DOHH2 (cell line): Measurements from ENCODE around the gene DPH6.

Source experiments
- H3F3A ChIP-seq: fragments of 200-600 bp; sonication (generic), shearing (Covaris generic); 2 replicates; pipeline ENCODE4 v1.6.0; 2016; ENCODE audit warnings: antibody characterized with exemption, mild to moderate bottlenecking; ENCODE audit not compliant: control insufficient read depth, insufficient read depth
- H3K27ac ChIP-seq: fragments of 200-600 bp; sonication (generic); 2 replicates; pipeline ENCODE4 v1.5.1; 2014; ENCODE audit warnings: low read depth, mild to moderate bottlenecking, low read length, moderate library complexity
- H3K27me3 ChIP-seq: fragments of 200-600 bp; sonication (generic); 2 replicates; pipeline ENCODE4 v1.6.1; 2014; ENCODE audit warnings: mild to moderate bottlenecking, low read length, mixed read lengths; ENCODE audit not compliant: control insufficient read depth
- H3K36me3 ChIP-seq: fragments of 200-600 bp; sonication (generic); 2 replicates; pipeline ENCODE4 v1.6.1; 2014; ENCODE audit warnings: mild to moderate bottlenecking, low read length, moderate library complexity, mixed read lengths; ENCODE audit not compliant: control insufficient read depth
- H3K4me1 ChIP-seq: fragments of 200-600 bp; sonication (generic); 2 replicates; pipeline ENCODE4 v1.6.1; 2014; ENCODE audit warnings: mild to moderate bottlenecking, low read length, mixed read lengths; ENCODE audit not compliant: control insufficient read depth
- H3K4me2 ChIP-seq: fragments of 200-600 bp; sonication (generic); 2 replicates; pipeline ENCODE4 v1.6.0; 2014; ENCODE audit warnings: mild to moderate bottlenecking, low read length, moderate library complexity
- H3K4me3 ChIP-seq: fragments of 200-600 bp; sonication (generic); 2 replicates; pipeline ENCODE4 v1.5.1; 2014; ENCODE audit warnings: mild to moderate bottlenecking, low read length, mixed read lengths
- H3K79me2 ChIP-seq: fragments of 200-600 bp; sonication (generic); 2 replicates; pipeline ENCODE4 v1.6.1; 2014; ENCODE audit warnings: mild to moderate bottlenecking, low read length, mixed read lengths; ENCODE audit not compliant: control insufficient read depth
- H3K9me2 ChIP-seq: fragments of 200-600 bp; sonication (generic); replicated peaks from 2 replicates; pipeline ENCODE4 v1.6.1; 2014; ENCODE audit warnings: mild to moderate bottlenecking, low read length, mixed read lengths; ENCODE audit not compliant: control insufficient read depth
- H3K9me3 ChIP-seq: fragments of 200-600 bp; sonication (generic); 2 replicates; pipeline ENCODE4 v1.6.1; 2014; ENCODE audit warnings: antibody characterized with exemption, low read length, mixed read lengths; ENCODE audit not compliant: control insufficient read depth, insufficient read depth
- H4K20me1 ChIP-seq: fragments of 200-600 bp; sonication (generic); 2 replicates; pipeline ENCODE4 v1.6.0; 2014; ENCODE audit warnings: low read depth, mild to moderate bottlenecking, antibody characterized with exemption, low read length, moderate library complexity; ENCODE audit not compliant: control insufficient read depth, insufficient read depth
- CTCF ChIP-seq: fragments of 200-600 bp; sonication (generic); IDR thresholded peaks from one replicate; pipeline ENCODE4 v1.5.1; 2014; ENCODE audit warnings: antibody characterized with exemption, mild to moderate bottlenecking, low read depth, low read length; ENCODE audit not compliant: poor library complexity, severe bottlenecking
- EZH2phosphoT487 ChIP-seq: fragments of 200-600 bp; sonication (generic); IDR thresholded peaks from 2 replicates; pipeline ENCODE4 v1.6.1; 2017; ENCODE audit warnings: borderline replicate concordance, mild to moderate bottlenecking, antibody characterized with exemption, low read length, moderate library complexity, mixed read lengths

The DPH6 gene

GRCh38 chr15:35470441-35470840 is 75.5 kb downstream of the DPH6 start:
- no peaks in the 10 kb centered on the region for H3F3A ChIP-seq
- no peaks in the 10 kb centered on the region for H3K36me3 ChIP-seq
- no peak overlapping the region for H3K4me3 ChIP-seq
- H3K4me1 ChIP-seq: no peaks in the 10 kb centered on the region
- no peaks in the 10 kb centered on the region for H4K20me1 ChIP-seq
- no peak overlapping the region for H3K4me2 ChIP-seq
- no peaks in the 10 kb centered on the region for H3K27me3 ChIP-seq
- no peaks in the 10 kb centered on the region for H3K79me2 ChIP-seq
- TF ChIP-seq EZH2phosphoT487 (no peak), CTCF (no peak)
- no peak overlapping the region for H3K27ac ChIP-seq
- H3K9me3 ChIP-seq: no peaks in the 10 kb centered on the region
- no peaks in the 10 kb centered on the region for H3K9me2 ChIP-seq

- H3K79me2 ChIP-seq: no peaks in the 10 kb centered on the region
- H3K4me2 ChIP-seq: no peak overlapping the region
- H3K27me3 ChIP-seq: no peaks in the 10 kb centered on the region
- no peak overlapping the region for H3K27ac ChIP-seq
- no peaks in the 10 kb centered on the region for H3K9me2 ChIP-seq
- H3K4me3 ChIP-seq: no peak overlapping the region
- no peaks in the 10 kb centered on the region for H3K36me3 ChIP-seq
- no peaks in the 10 kb centered on the region for H3K9me3 ChIP-seq
- no peaks in the 10 kb centered on the region for H3F3A ChIP-seq
- no peaks in the 10 kb centered on the region for H3K4me1 ChIP-seq
- no peaks in the 10 kb centered on the region for H4K20me1 ChIP-seq
- no peak for TF ChIP-seq CTCF
- TF ChIP-seq EZH2phosphoT487: no peak
Measured at GRCh38 chr15:35466476-35466875, 79.5 kb downstream of the DPH6 start.

- Histone ChIP-seq H3K27ac (no peak overlapping the region), H3K4me2 (no peak overlapping the region), H3F3A (no peaks in the 10 kb centered on the region), H3K4me3 (no peak overlapping the region), H4K20me1 (no peaks in the 10 kb centered on the region), H3K27me3 (no peaks in the 10 kb centered on the region), H3K4me1 (no peaks in the 10 kb centered on the region), H3K36me3 (no peaks in the 10 kb centered on the region), H3K9me3 (no peaks in the 10 kb centered on the region), H3K79me2 (no peaks in the 10 kb centered on the region), H3K9me2 (no peaks in the 10 kb centered on the region)
- no peak for TF ChIP-seq CTCF
- TF ChIP-seq EZH2phosphoT487: no peak
Measured at GRCh38 chr15:35465783-35466182, 80.2 kb downstream of the DPH6 start.

- Histone ChIP-seq H3K9me3 (no peaks in the 10 kb centered on the region), H3K9me2 (no peaks in the 10 kb centered on the region), H3K27ac (no peak overlapping the region), H3K36me3 (no peaks in the 10 kb centered on the region), H3K4me1 (no peaks in the 10 kb centered on the region), H3K4me2 (no peak overlapping the region), H4K20me1 (no peaks in the 10 kb centered on the region), H3K27me3 (no peaks in the 10 kb centered on the region), H3F3A (no peaks in the 10 kb centered on the region), H3K4me3 (no peak overlapping the region), H3K79me2 (no peaks in the 10 kb centered on the region)
- TF ChIP-seq EZH2phosphoT487 (no peak), CTCF (no peak)
Measured at GRCh38 chr15:35460616-35461015, 85.3 kb downstream of the DPH6 start.
